SU-DHL-6 (cell line): ENCODE results near the gene MOB4.

ENCODE experiments used
- EZH2phosphoT487 ChIP-seq: fragments of 200-600 bp; sonication (generic), shearing (Covaris generic); conservative IDR thresholded peaks from 2 replicates; pipeline ENCODE4 v1.6.1; 2018; ENCODE audit warnings: mild to moderate bottlenecking, antibody characterized with exemption, low read length, moderate library complexity, mixed read lengths
- TF ChIP-seq, protein P1 (sequence below): fragments of 200-600 bp; sonication (generic); IDR thresholded peaks from one replicate; pipeline ENCODE4 v1.5.1; 2017; ENCODE audit warnings: antibody characterized with exemption, mild to moderate bottlenecking, low read length, moderate library complexity; ENCODE audit not compliant: insufficient read depth, poor library complexity, severe bottlenecking

DNA sequence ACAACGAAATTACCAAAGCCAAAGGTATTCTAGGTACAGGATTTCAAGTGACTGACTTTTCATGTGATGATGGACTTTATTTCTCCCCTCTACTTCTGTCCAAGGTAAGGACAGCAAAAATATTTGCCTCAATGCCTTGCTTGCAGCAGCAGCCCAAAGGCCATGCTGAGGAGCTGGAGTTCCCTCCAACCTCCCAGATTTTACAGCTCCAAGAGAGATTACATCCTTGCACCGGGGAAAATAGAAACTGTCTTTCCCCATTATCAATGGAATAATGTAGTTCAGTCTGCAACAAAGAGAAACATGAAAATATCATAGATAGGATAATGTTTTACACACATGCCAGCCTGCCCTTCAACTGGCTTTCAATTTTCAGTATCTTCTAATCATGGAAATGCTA, 29.7 kb upstream of the MOB4 start:
- TF ChIP-seq, protein P1, sequence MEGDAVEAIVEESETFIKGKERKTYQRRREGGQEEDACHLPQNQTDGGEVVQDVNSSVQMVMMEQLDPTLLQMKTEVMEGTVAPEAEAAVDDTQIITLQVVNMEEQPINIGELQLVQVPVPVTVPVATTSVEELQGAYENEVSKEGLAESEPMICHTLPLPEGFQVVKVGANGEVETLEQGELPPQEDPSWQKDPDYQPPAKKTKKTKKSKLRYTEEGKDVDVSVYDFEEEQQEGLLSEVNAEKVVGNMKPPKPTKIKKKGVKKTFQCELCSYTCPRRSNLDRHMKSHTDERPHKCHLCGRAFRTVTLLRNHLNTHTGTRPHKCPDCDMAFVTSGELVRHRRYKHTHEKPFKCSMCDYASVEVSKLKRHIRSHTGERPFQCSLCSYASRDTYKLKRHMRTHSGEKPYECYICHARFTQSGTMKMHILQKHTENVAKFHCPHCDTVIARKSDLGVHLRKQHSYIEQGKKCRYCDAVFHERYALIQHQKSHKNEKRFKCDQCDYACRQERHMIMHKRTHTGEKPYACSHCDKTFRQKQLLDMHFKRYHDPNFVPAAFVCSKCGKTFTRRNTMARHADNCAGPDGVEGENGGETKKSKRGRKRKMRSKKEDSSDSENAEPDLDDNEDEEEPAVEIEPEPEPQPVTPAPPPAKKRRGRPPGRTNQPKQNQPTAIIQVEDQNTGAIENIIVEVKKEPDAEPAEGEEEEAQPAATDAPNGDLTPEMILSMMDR: no peak
- TF ChIP-seq EZH2phosphoT487: no peak
